HG03064 (cell line): Measurements from ENCODE around the gene GP9.
"Not testable (repeated sequence)": the region's sequence is repeated elsewhere in the genome, so short reads cannot be mapped to it uniquely, and the experiment has no call there.

ENCODE experiments used
- ATAC-seq: cut with Tn5 transposase; IDR thresholded peaks from one replicate; pipeline ENCODE4 v1.9.1; 2021; ENCODE audit warnings: low read depth; ENCODE audit not compliant: unreplicated experiment

GP9 gene

DNA sequence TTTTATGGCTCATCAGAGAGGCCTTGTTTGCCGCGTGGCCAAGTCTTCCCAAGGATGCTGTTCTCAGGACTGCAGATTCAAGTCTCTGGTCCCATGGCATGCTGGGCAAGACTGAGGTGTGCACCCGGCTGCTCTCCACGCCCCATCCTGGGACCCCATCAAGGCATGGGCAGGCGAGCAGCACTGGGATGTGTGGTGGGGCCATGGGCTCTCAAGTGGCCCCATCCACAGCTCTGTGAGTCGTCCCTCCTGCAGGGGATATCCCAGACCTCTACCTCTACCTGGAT, 13.1 kb upstream of the GP9 start:
- no peak for ATAC-seq

DNA sequence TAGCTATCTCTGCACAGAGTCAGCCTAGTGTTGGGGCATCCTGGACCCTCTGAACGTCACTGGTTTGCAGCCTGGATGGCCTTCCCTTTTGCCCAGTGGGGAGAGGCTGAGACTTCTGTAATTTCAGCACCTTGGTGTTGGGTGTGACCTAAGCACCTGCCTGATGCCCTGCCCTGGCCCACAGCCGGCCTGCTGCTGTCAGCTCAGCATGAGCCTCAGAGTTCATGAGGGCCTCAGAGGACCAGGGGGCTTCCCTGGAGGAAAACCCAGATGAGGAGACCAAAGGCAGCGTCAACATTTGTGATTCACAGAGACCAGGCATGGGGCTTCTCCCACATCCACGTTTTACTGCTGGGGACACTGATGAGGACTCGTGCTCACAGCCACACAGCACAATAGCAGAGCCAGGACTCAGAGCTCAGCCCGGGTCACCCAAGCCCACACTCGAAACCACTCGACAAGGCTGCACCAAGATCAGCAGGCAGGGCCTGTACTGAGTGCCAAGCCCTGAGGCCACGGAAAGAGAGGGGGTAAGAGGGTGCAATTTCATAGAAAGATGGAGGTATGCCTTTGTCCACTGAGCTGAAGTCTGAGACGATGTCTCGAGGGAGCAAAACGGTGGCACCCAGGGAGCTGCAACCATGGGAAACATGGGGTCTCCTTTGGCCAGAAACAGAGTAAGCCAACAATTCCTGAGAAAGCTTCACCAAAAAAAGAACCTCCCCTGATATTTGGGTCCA, 9.9 kb upstream of the GP9 start:
- ATAC-seq: no peak

DNA sequence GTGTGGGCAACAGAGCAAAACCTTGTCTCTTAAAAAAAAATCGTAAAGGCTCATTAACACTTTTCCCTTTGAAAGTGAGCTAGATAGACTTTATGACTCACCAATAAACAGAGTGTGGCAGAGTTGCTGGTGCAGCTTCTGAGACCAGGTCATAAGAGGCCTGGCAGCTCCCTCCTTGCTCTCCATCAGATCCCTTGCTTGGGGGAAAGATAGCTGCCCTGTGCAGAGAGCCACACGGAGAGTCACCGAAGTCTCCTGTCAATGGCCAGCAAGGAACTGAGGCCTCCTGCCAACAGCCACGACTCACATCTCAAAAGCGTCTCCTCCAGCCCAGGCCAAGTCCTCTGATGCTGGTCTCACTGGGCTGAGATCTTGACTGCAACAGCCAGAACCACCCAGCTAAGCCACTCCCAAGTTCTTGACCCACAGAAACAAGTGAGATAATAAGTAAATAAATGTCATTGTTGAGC, 8.7 kb upstream of the GP9 start:
- no peak for ATAC-seq

DNA sequence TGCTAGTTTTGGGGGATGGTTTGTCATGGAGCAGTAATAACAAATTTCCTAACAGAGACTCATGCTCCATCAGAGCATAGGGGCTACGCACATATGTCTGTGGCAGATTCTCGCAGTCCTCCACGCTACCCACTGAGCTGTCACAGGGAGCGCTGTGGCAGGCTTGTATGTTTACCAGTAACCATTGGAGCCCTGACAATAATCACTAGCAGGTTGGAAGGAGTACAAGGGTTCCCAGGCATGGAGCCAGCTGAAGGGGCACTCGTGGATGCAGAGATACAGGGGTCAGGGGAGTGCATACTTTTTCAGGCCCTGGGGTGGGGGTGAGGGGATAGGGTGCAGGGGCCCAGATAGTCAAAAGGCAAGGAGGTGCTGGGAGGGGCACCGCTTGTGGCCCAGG, 7.9 kb upstream of the GP9 start:
- ATAC-seq: no peak

DNA sequence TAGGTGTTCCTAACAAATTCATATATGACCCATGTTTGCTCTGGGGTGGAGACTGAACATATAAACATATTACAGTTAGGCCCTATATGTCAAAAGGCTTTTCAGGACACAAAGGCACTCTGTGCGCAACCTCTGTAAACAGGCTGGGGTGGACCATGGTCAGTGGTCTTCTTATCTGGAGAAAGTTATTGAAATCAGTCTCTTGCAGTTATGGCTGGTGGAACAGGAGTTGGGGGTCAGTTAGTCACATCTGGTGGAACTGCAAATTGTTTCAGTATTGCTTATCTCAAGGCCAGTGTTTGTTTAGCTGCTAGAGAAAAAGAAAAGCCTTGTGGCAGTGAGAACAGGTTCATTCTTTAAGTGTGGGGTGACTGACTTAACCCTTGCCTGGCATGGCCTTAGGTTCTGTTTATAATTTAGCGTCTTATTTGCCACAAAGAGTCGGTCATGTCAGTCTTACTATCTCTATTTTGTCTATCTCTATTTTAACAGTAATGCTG, 5.9 kb upstream of the GP9 start:
- ATAC-seq: no peak

DNA sequence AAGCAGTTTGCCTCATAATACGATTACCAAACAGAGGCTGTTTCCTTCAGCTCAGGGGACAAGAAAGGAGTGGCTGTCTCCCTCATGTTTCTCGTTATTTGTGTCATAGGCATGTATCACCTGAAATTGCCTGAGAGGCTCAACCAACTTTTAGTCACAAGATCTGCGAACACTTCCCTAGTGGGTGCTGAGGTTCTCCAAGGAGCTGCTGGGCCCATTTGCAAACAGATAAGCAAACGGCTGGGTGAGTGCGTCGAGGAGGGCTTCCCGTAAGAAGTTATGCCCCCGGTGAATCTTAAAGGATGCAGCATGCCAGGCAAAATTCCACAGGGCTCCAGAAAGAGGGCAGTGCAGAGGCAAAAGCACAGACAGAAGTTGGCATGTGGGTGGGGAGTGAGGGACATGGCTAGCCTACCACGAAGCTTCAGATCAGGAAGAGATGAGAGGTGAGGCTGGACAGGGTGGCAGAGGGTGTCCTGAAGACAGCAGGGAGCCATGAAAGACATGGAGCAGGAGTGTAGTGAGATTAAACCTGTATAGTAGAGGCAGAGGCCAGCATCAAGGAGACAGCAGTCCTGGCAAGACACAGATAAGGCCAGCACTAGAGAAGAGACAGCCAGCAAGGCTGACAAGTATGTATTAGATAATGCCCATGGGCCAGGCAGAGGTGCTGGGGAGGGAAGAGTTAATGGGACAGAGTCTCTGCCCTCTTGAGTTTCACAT, 4.0 kb upstream of the GP9 start:
- no peak for ATAC-seq

DNA sequence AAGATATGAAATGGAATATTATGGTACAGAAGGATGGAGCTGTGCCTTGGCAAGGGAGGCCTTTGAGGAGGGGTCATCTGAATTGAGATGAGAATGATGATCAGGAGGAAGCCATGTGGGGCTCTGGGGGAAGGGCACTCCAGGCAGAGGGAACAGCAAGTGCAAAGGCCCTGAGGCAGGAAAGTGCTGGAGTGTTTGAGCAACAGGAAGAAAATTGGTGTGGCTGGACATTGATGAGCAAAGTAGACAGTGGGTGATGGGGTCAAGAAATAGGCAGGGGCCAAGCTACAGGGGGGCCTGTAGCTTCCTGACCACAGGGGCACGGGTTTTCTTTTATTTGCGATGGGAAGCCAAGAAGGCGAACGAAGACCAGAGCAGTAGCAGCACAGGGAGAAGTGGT, 3.3 kb upstream of the GP9 start:
- ATAC-seq: no peak

DNA sequence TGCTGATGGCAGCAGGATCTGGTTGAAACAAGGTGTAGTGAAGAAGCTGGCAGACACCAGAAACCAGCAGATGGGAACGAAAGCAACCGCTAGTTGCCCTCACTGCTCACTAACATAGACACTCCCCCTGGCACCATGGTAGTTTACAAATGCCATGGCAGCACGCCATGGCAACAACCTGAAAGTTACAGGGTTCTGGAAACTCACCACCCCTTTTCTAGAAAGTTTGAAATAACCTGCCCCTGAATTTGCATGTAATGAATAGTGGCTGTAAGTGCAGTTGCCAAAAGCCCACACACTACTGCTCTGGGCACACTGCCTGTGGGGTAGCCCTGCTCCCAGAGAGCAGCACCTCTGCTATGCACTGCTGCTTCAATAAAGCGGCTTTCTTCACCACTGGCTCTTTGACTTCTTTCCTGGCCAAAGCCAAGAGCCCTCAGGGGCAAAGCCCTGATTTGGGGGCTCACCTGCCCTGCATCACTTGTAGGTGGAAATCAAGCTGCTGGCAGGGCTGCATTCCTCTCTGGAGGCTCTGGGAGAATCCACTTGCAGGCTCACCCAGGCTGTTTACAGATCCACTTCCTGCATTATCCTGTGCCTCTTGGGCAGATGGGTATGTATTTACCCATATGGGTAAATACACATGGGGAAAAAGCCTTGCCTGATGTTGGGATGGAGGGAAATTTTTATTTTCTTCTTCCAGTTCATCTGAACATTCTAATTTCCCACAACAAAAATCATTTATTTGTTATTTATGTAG, 2.0 kb upstream of the GP9 start:
- ATAC-seq: no peak

DNA sequence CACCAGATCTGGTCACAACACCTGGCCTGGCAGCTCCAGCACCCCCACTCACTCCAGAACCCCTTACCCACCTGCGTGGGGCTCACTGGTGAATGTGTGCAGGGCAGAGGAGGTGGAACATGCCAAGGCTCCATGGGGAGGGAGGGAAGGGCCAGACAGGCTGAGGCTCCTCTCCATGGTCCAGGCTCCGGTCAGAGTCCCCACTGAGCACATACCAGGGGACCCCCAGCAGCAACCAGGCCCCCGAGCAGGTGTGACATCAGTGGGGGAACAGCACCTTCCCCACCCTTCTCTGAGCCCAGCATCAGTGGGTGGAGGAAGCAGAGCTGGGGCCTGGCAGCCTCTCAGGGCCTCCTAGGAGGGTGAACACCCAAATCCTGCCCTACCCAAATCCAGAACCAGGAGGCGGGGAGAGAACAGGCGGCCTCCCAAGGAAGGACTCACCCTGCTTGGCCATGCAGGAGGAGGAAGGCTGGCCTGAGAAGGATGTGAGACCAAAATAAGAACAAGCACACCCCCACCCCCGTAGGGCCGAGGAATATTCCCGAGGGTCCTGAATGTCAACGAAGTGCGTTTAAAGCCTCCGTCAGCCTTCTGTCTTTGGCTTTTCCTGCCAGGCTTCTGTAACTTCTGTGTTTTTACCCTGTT, 1.1 kb upstream of the GP9 start:
- no peak for ATAC-seq

DNA sequence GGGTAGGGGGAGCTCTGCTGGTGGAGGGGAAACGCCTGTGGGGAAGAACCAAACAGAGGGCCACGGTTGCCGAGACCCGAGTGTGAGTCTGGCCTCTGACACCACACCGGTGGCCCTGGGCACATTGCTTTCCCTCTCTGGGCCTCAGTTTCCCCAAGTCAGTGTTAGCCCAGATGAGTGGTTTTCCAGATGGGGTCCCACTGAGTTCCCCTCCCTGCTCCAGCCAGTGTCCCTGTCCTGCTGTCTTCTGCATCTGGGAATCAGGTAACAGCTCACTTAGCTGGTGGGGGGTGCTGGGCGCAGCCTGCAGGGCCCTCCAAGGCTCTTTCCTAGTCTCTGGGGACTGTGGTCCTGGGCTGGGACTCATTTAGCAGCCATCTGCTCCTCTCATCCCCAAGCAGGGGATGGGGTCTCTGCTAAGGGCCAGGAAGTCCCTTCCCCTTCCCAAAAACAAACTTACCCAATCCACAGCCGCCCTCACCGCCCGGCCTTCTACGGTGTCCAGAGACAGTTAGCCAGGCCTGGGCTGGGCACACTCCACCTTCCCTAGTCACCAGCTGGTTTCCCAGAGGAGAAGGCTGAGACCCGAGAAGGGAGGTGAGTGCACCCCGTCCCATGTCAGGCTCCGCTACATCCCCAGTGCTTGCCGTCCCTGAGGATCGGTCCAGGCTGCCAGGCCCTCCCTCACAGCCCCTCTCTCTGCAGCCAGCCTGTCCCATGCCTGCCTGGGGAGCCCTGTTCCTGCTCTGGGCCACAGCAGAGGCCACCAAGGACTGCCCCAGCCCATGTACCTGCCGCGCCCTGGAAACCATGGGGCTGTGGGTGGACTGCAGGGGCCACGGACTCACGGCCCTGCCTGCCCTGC, 676 bp downstream of the GP9 start:
- no peak for ATAC-seq

DNA sequence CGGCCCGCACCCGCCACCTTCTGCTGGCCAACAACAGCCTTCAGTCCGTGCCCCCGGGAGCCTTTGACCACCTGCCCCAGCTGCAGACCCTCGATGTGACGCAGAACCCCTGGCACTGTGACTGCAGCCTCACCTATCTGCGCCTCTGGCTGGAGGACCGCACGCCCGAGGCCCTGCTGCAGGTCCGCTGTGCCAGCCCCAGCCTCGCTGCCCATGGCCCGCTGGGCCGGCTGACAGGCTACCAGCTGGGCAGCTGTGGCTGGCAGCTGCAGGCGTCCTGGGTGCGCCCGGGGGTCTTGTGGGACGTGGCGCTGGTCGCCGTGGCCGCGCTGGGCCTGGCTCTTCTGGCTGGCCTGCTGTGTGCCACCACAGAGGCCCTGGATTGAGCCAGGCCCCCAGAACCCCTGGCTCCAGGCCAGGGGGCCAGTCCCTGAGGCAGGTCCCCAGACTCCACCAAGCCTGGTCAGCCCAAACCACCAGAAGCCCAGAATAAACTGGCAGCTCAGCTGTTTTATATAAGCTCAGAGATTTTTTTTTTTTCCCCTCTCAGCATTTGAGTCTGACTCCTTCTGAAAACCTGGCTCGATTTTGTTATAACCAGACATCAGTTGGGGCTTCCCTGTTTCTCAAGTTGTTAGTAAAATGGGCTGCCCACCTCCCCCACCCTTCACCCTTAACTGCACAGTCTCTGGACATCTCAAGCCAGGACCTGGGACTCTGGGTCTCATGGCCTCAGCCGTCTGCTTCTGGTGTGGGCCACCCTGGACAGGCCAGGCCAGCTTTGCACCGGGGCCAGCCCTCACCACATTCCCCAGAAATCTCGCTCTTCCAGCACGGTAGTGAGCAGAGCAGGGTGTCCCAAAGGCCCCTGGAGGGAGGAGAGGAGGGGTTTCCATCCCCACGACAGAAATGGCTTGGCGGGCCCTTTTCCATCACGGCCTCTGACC, 1.6 kb downstream of the GP9 start:
- ATAC-seq: no peak

DNA sequence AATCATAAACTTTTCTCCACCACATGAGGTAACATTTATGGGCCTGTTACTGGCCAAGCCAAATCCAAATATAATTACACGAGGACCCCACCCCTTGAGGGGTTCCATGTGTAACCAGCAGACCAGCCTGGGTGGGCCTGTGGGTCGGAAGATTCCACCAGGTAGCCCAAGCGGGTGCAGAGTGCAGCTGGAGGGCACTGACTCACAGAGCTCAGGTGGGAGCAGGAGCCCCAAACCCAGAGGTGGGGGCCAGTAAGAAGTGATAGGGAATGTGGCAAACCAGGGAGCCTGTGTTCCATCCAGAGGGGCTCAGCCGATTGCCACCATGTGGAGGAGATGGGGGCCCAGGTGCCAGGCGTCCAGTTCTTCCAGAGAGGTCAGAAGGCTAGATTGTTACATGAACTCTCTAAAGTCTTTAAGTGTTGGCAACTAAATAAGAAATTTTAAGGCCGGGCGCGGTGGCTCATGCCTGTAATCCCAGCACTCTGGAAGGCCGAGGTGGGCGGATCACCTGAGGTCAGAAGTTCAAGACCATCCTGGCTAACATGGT, 2.6 kb downstream of the GP9 start:
- no peak for ATAC-seq

DNA sequence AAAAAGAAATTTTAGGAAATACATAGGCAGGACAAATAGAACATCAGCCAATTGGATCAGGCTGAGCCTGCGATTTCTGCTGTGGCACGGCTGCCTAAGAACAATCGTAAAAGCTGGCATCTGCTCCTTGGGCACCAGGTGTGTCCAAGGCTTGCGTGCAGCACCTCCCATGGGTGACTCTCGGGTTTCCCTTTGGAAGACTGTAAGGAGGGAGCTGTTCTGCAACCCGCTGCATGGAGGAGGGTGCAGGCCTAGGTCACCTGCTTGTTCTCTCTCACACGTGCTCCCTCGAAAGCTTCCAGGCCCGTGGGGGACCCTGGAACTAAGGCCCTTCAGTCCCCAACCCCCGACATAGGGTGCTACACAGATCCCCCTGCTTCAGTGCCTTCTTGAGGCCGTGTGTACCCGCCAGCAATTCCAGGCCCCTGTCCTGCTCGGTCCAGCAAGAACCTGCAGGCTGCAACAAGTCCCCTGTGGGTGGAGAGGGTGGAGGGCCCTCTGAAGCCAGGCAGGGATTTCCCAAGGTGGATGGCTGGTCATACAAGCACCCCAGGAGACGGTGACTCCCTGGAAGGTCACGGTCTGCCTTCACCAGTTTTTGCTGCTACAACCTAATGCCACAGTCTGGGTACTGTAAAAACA, 3.4 kb downstream of the GP9 start:
- no peak for ATAC-seq

DNA sequence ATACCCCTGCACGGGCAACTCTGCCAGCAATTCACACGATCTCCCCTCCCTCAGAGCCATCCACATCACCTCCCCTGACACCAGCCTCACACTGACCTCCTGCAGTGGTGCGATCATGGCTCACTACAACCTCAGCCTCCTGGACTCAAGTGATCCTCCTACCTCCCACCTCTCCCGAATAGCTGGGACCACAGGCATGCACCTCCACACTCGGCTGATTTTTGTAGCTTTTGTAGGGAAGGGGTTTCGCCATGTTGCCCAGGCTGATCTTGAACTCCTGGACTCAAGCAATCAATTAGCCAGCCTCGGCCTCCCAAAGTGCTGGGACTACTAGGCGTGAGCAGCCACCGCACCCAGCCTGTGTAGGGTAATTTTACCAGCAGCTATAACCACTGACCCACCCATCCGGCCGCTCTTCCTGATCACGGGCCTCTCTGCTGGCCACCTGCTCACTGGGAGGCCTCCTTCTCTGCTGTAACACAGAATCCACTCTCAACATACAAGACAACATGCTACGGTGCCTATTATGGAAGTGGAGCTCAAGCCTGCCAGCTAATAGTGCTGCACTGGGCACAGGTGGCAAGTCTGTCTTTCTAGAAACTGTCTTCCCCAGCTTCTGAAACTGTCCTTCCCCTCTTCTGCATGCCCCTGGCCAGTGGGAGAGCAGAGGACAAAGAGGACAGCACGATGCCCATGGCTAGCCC, 4.6 kb downstream of the GP9 start:
- no peak for ATAC-seq

DNA sequence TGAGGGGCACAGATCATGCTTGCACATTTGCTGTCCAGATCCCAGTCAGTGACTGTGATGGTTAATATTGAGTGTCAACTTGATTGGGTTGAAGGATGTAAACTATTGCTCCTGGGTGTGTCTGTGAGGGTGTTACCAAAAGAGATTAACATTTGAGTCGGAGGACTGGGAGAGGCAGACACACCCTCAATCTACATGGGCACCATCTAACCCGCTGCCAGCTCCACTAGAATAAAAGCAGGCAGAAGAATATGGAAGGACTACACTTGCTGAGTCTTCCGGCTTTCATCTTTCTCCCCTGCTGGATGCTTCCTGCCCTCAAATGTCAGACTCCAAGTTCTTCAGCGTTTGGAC, 5.1 kb downstream of the GP9 start:
- ATAC-seq: no peak

DNA sequence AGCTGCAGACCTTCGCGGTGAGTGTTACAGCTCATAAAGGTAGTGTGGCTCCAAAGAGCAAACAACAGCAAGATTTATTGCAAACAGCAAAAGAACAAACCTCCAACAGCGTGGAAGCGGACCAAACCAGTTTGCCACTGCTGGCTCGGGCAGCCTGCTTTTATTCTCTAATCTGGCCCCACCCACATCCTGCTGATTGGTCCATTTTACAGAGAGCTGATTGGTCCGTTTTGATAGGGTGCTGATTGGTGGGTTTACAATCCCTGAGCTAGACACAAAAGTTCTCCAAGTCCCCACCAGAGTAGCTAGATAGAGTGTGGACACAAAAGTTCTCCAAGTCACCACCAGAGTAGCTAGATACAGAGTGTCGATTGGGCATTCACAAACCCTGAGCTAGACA, 7.1 kb downstream of the GP9 start:
- ATAC-seq: not testable (repeated sequence)

DNA sequence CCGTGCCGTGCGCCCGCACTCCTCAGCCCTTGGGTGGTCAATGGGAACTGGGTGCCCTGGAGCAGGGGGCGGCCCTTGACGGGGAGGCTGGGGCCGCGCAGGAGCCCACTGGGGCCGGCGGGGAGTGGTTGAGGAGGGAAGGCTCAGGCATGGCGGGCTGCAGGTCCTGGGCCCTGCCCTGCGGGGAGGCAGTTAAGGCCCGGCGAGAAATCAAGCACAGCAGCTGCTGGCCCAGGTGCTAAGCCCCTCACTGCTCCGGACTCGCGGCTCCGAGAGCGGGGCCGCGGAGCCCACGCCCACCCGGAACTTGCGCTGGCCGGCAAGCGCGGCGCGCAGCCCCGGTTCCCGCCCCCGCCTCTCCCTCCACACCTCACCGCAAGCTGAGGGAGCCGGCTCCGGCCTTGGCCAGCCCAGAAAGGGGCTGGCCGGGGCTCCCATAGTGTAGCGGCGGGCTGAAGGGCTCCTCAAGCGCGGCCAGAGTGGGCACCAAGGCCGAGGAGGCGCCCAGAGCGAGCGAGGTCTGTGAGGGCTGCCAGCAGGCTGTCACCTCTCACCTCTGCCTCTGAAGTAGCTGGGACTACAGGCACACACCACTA, 7.8 kb downstream of the GP9 start:
- no peak for ATAC-seq
